Kidney tubule cell (primary cell): Measurements from ENCODE around the gene CCNI2.
A peak's percentile ranks its signal among the peaks of the same experiment; 100 is the strongest.

Experiments used
- DNase-seq: peaks from one replicate; pipeline ENCODE4 v3.0.0-alpha.2; 2018; ENCODE audit warnings: low spot score

The CCNI2 gene

DNA sequence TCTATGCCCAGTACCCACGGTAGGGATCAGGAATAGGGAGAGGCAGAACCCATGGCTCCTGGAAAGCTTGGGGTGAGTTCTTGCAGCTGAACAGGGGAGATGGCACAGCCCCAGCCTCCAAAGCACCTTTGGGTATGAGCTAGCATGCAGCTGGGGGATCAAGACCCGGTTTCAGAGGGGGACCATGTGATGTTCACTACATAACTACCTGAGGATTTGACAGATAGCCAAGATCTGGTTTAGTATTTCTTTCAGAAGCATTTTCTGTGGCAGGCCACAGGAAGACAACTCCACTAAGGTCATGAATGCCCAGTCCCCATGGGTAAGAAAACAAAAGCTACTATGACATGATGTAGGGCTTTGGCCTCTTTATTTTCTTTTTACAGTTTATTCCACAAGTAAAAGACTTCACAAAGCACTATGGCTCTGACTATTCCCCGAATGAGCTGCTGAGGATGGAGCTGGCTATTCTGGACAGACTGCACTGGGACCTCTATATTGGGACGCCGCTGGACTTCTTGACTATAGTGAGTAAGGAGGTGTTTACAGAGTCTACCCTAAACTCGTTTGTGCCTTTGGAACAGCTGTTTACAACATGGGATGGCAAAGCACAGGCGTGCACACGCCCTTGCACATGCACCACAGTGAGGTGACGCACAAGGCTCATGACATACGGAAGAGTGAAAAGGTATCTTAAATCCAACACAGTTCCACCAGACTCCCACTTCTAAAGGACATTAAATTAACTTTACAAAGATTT, 3.4 kb downstream of the CCNI2 start:
- DNase-seq: no peak

DNA sequence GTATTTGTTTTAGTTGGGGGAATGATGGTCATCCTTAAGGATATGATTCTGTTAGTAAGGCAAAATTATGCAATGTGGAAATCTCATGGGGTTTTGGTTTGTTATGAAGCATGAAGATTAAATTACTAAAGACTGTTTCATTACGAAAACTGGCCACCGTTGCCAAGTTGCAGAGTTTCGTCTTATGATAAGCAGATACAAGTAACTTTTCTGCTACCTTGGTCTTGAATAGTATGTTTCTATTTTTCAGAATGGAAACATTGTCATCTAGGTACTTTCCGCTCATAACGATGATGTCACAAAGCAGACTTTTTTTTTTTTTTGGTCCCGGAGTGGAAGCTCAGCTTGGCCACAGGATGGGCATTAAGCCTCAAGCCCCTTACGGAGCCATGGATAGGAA, 4.2 kb downstream of the CCNI2 start:
- no peak for DNase-seq

DNA sequence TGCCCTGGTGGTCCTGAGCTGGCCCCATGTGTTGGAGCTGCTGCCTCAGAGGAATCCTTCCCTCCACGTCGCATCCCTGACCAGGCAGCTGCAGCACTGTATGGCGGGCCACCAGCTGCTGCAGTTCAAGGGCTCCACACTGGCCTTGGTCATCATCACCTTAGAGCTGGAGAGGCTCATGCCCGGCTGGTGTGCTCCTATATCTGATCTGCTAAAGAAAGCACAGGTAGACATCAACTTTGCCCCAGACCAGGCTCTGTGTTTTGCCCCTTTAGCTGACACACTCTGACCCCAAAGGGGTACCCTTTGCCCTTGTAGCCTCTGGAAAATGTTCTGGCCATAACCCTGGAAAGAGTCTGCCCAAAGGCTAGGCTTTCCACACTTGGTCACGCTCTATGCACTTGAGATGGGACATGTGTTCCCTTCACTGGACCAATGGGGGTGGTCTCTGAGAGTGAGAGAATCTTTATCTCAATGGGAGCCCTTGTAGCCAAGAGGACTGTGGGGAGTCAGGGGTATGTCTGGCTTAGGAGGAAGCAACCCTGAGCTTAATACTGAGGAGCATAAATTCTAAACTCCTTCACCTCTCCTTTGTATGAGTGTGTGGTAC, 4.8 kb downstream of the CCNI2 start:
- DNase-seq: no peak

DNA sequence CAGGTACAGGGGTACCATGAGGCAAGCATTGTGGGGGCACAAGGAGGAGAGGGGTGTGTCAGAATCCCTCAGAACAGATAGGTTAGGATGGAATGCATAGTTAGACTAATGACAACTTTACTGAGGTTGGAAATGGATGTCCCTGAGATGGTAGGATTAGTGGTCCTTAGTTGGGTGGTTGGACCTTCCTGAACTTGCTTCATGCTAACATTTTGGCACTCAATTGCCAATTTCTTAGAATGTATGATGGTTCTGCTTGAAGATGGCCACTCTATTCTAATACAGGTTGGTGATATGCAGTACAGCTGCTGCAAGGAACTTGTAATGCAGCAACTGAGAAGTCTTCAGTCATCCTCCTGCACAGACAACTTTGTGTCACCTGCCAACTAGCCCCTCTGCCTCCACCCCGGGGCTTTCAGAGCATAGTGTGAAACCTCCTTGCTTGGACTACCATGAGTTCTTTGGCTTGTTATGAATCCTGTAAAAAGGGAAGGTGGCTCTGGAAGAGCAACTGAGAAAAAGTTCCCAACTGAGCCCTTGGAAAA, 5.4 kb downstream of the CCNI2 start:
- no peak for DNase-seq

DNA sequence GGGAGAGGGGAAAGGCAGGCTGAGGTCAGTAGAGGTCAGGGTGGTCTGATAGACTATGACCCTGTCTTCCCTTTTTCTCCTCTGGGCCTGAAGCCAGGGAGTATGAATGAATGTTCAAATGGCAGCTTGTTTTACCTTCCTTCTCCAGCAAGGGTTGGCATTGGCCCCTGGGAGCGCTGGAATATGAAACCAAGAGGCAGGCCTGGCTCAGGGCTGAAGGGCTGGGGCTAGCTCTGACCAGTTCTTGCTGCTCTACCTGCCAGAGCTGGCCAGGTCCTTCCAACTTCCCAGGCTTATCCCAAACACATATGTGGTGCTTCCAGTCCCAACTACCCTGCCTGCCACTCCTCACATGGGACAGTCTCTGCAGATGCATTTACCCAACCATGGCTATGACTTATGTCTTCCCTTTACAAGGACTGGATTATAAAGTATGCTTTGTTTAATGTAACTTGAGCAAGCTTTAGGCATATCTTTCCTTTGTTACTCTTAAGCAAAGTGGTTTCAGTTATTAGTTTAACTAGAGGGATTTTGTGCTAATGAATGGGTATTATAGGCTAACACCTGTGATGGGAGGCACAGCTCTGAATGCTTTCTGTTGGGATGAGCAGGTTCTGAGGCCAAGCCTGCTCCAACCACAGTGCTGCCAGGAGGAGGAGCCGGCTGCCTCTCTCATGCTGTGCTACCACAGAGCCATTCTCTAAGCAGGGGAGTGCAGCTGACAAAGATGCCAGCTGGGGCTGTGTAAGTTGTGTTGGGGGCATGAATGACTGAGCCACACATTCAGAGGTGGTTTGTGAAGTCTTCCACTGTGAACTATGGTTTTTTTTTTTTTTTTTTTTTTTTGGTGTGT, 6.1 kb downstream of the CCNI2 start:
- peak; percentile 26 for DNase-seq

DNA sequence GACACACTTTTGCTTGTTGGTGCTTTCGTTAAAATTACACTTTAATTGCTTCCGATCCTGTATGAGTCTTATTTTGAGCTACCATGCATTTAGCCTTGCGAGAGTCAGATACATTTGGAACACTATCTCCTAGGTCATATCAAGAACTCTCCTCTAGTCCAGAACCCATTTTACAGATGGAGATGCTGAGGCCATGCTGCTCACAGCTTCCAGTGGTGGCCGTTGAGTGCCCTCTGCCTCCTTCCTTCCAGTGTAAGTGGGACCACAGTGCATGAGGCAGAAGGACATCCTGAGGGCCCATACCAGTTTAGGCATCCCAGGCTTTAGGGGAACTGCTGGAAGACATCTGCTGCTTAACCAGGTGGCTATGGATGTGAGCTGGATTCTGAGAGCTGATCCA, 6.9 kb downstream of the CCNI2 start:
- DNase-seq: no peak

DNA sequence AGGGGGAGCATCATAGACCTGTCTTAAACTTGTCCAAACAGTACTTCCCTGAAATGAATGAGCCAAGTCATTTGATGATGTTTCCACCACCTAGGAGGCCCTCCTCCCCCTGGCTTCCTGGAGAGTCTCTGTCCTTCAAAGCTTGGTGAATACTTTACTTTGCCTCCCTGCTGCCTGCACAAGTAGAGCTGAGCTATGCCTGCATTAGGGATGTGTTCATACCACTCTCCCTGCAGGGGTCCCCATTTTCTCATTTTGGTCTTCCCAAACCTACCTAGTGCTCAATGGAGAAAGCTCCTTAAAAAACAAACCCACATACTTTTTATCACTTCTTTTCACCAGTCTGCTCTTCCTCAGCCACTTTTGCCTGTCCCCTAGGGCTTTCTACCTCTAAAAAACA, 7.7 kb downstream of the CCNI2 start:
- DNase-seq: peak; percentile 20

DNA sequence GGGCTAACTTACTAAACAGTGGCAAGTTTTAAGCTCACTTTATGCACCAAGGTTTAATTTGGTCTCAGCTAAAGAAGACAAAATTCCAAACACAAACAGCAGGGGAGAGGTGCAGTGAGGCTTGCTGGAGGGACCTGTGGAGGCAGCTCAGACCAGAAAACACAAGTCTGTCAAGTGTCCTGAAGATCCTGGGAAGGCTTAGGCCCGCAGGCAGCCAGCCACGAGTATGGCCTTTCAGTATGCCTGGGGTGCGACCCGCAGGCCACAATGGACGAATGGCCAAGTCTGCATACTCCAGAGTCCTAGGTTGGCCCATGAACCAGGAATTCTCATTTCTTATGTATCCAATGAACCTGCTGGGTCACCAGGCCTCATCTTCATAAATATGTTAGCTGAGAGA, 9.3 kb downstream of the CCNI2 start:
- DNase-seq: no peak

DNA sequence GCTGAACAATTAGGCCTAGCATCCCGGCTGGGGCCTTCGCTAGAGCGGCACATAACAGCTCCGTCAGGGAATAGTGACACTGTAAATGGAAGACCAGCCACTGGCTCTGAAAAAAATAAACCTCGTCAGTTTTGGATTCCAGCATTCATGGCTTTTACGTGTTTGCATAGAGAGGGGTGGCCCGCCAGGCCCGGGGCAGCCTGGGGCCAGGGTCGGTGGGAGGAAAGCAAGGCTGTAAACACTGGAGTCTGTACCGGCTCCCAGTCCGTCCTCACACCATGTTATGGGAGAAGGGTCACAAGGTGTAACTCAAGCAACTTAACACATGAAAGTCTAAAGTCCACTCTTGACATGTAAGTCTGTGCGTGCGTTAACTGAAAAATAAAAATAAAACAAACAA, 11.2 kb downstream of the CCNI2 start:
- no peak for DNase-seq

DNA sequence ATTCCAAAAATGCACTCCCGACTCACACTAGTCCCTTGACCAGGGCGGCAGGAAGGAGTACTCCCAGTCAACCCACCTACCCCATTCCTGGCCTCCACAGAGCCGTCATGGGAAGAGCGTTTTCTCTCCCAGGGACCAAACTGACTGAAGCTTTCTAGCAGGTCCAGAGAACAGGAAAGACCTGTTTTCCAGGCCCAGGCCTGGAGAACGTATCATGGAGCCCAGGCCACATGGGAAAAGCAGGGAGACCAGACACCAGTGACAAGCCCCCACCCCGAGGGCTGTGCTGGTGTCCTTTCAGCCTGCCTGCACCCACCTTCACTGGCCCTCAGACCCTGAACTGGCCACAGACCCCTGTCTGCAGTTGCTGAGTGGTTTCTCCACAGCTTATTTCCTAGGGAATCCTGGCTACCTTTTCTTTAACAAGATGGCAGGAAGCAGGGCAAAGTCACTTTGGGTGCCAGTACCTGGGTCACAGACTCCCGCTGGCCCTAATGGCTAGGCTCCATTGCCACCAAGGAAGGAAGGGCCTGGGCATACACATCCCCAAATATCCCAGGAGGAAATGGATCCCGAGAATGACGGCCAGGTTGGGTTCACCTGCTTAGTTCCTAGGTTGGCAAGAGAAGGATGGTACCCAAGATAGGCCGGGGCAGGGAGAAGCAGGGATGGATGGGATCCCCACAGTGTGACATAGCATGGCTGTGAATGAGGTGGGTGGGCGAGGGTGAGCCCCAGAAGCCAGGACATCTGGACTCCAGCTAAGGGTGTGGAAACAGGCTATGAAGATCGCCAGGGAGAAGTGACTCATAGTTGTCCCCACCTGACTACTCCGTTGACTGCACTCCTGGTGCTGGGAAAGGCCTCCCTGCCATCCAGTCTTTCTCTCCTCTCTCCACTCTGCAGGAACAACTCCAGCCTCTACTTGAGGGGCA, 12.2 kb downstream of the CCNI2 start:
- no peak for DNase-seq

DNA sequence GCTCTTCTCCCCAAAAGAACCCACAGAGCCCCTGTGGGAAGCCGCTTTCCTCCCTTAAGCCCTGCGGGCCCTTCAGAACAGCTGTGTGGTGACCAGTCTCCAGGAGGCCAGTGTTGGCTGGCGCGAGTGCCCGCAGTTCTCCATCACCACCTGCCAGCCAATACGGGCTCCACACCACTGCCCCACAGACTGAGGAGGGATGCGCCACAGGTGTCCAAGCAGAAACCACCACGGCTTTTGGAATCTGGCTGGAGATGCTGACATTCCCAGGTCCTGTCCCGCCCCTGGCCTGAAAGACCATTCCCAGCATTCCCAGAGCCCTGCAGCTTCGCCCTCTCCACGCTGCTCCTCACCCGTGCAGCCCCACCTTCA, 12.8 kb downstream of the CCNI2 start:
- no peak for DNase-seq

DNA sequence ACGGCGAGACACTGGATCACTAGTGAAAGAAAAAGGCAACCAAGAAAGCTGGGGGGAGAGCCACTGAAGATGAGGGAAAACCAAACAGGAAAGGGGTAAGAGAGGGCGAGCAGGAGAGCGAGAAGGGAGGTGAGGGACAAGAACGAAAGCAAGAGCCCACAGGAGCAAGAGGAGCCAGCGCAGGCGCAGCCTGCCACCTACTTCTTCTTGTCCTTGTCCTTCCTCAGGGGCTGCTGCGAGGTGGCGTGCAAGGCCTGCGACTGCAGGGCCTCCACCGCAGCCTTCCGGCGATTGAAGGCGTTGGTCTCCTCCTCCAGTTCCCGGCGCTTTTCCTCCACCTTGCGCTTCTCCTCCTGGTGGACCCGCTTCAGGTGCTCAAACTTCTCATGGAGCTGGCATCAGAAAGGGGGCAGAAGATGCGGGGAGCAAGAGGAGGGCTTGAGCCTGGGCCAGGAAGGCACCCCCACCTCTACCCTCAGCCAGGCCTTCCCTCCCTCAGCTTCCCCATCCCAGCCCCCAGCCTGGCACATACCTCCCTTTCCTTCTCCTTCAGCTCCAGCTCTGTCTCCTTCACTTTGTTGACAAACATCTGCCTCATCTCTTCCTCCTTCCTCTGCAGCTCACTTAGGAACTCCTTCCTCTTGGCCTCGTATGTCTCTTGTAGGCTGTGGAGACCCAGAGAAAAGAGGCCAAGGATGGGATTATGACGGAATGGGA, 13.5 kb downstream of the CCNI2 start:
- DNase-seq: no peak

DNA sequence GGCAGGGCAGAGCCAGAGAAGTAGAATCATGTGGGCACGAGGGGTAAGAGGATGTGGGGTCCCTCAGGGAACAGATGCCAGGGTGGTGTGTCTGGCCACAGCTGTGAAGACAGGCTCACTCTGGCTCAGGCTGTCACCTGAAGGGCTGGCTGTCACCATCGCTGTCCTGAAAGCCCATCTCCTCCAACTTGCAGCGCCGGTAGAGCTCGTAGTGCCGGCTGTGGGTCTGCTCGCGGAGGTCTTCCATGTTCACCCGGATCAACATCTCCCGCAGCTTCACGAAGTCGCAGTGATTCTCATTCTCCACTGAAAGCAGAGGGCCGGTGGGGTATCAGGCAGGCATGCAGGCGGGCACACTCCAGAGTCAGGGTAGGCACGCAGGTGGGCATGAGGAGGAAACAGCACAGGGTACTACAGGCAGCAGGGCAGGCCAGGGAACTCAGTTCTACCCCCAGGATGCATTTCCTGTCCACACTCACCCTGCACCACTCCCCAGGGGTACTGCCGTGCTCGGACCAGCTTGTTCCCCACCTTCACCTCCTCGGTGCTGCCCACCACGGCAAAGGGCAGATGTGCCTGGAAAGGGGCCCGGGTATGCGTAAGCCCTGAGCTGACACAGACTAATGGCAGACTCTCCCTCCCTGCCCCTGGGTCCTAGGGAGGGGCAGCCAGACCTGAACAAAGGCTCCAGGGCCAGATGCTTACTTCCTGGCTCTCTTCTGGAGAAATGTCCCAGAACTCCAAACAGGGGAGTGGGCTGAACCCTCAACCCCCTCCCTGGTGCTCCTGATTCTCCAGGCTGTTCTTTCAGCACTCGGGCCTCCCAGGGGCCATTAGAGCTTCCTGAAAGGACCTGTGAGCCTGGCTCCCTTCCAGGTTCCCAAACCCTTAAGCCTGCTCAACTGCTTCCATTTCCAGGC, 14.4 kb downstream of the CCNI2 start:
- no peak for DNase-seq

DNA sequence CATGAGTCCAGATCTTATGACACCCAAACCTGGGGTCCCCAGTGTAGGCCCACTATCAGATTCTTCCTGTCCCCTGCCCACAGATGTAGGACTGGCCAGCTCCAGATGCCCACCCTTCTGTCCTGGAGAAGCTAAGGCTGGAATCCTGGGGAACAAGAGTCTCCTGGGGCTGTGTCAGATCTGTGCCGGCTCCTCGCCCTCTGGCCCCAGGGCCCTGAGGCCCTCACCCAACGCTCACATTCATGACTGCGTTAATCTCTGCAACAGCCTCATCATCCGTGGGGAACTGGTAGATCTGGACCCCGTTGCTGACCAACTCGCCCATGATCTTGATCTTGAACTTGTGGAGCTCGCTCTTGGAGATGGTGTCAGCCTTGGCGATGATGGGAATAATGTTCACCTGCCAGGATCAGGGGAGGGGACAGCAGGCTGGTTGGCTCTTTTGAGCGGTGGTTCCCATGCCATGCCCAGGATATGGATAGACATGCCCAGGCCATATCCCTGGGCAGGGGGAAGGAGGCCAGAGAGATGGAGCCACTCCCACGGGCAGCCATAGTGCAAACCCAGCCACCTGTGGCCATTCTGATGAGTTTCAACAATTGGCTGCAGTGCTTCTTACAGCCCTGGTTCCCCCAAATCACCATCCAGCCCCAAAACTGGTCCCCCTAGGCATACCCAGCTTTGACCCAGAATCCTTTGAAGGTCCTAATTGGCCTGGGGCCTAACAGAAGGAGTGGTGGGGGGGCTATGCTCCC, 15.2 kb downstream of the CCNI2 start:
- no peak for DNase-seq

DNA sequence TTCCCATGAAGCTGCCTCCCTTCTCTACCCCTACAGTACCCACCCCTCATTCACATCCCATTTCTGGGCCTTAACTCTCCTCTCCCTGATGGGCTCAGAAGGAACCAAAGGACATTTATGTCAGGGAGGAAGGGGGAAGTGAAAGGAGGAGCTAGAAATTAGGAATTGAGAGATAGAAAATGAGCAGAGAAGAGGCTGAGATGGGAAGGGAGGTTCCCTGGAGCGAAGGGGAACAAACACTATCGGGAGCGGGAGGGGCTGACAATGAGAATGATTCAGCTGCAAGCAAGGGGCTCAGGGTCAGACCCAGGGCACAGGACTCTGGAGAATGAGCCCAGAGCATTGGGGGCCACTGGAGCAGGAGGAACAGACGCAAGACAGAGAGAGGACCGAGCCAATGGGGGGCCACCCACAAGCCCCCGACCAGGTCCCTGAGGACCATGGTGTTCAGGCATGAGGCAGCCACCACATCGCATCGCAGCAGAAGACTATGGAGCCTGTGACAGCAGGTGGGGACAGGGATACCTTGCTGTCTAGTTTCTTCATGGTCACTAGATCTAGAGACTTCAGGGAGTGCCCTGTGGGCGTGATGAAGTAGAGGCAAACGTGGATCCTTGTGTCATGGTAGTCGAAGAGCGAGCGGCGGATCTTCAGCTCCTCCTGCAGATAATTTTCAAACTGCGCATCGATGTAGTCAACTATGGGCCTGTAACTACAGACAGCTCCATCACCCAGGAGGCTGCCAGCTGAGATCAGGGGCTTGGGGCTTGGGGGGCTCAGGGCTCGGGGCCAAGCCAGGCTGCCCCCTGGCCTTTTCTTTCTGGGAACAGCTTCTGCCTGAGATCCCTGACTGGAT, 16.2 kb downstream of the CCNI2 start:
- no peak for DNase-seq

DNA sequence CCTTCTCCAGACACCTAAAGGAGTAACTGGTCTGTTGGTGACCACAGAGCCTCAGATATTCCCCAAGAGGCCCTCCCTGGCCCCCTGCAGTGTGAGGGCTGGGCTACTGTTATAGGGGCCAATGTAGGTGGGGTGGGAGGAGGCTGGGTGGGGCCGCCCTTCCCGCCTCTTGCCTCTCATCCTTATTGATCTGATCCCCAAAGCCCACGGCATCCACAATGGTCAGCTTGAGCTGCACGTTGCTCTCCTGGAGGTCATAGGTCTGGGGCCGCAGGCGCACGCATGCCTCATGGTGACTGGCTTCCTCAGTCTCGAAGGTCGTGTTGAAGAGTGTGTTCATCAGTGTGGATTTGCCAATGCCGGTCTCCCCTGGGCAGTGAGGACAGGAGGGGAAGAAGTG, 16.8 kb downstream of the CCNI2 start:
- no peak for DNase-seq

DNA sequence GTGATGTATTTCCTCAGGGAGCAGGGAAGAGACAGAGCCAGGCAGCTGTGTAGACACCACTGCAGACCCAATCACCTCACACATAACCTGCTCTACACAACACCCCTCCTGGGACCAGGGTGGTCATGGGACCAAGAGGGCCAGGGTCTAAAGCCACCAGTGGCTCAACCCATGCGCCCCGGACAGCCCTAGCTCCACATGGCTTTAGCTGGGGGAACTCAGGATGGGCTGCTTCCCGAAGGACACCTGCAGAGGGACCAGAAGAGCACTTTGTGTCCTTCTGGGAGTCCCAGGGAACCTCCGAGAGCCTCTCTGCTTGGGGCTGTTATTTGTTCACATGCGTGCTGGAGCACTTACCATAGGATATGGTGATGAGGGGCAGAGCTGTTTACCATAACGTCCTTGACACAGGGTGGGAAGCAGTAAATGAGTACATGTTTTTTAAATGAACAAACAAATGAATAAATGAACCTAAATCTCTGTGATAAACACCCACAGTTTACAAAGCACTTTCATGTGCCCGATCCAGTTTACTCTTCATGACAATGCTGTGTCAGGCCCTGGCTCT, 17.5 kb downstream of the CCNI2 start:
- DNase-seq: no peak
